ENCODE data around the gene PPIP5K1. TPM values are rescaled to one million over a fixed set of nuclear protein-coding genes. Genes with fewer than 3 reads are reported as not detected.
"Not testable (repeated sequence)": the region's sequence is repeated elsewhere in the genome, so short reads cannot be mapped to it uniquely, and the experiment has no call there.

The PPIP5K1 gene
- 10 to 100 TPM; 27.8 to 51.3 TPM for total RNA-seq

GRCh38 chr15:43589778-43590466 is at the start of gene PPIP5K1:
Gene PPIP5K1 (minus strand): TSS chr15:43590208. CDS start chr15:43584504, 5,704 bp downstream.
- not testable (repeated sequence) for H3K27ac Mint-ChIP-seq; DNase-seq (ENCODE audit: low spot score in 2 of 2); H3K9me3 Mint-ChIP-seq; H3K36me3 Mint-ChIP-seq
- peak; percentile 99 to 100 for ATAC-seq

- H3K27ac Mint-ChIP-seq = peak overlapping the region in 1 of 2 donors; percentile 73
- not testable (repeated sequence) for H3K36me3 Mint-ChIP-seq; DNase-seq (ENCODE audit: low spot score in 2 of 2); H3K9me3 Mint-ChIP-seq
- peak in 1 of 2 donors; percentile 32 for ATAC-seq
Measured at GRCh38 chr15:43638464-43639204, 48.6 kb upstream of the PPIP5K1 start.

- not testable (repeated sequence) for ATAC-seq; H3K9me3 Mint-ChIP-seq; H3K36me3 Mint-ChIP-seq; H3K27ac Mint-ChIP-seq; DNase-seq (ENCODE audit: low spot score in 2 of 2)
Measured at GRCh38 chr15:43626937-43627336, 36.9 kb upstream of the PPIP5K1 start.

GRCh38 chr15:43625106-43625505 is 35.1 kb upstream of the PPIP5K1 start:
- DNase-seq (ENCODE audit: low spot score in 2 of 2) (no peak), ATAC-seq (no peak)
- Mint-ChIP-seq H3K36me3 (no peaks in the 10 kb centered on the region), H3K27ac (no peak overlapping the region), H3K9me3 (no peaks in the 10 kb centered on the region)

- H3K9me3 Mint-ChIP-seq; ATAC-seq; H3K27ac Mint-ChIP-seq; DNase-seq (ENCODE audit: low spot score in 2 of 2); H3K36me3 Mint-ChIP-seq: not testable (repeated sequence)
Measured at GRCh38 chr15:43622068-43622799, 32.2 kb upstream of the PPIP5K1 start.

- not testable (repeated sequence) for H3K27ac Mint-ChIP-seq; H3K36me3 Mint-ChIP-seq; DNase-seq (ENCODE audit: low spot score in 2 of 2)
Measured at GRCh38 chr15:43618700-43619099, 28.7 kb upstream of the PPIP5K1 start, which contains the start of gene STRC. Gene STRC (minus strand): TSS chr15:43618800. CDS start chr15:43618722, 78 bp downstream.

GRCh38 chr15:43617750-43618149 is 27.7 kb upstream of the PPIP5K1 start:
- DNase-seq (ENCODE audit: low spot score in 2 of 2); H3K27ac Mint-ChIP-seq; H3K9me3 Mint-ChIP-seq; H3K36me3 Mint-ChIP-seq; ATAC-seq: not testable (repeated sequence)

More at GRCh38 chr15:43618700-43619099, 28.7 kb upstream of the PPIP5K1 start, which contains the start of gene STRC:
- H3K9me3 Mint-ChIP-seq, ATAC-seq: not testable (repeated sequence)

GRCh38 chr15:43602233-43602632 is 12.2 kb upstream of the PPIP5K1 start:
- not testable (repeated sequence) for ATAC-seq; H3K27ac Mint-ChIP-seq; H3K9me3 Mint-ChIP-seq; H3K36me3 Mint-ChIP-seq; DNase-seq (ENCODE audit: low spot score in 2 of 2)

- not testable (repeated sequence) for H3K27ac Mint-ChIP-seq; DNase-seq (ENCODE audit: low spot score in 2 of 2); H3K36me3 Mint-ChIP-seq; H3K9me3 Mint-ChIP-seq; ATAC-seq
Measured at GRCh38 chr15:43600200-43600599, 10.2 kb upstream of the PPIP5K1 start.

GRCh38 chr15:43599131-43599530 is 9.1 kb upstream of the PPIP5K1 start:
- not testable (repeated sequence) for H3K36me3 Mint-ChIP-seq; ATAC-seq; DNase-seq (ENCODE audit: low spot score in 2 of 2); H3K27ac Mint-ChIP-seq; H3K9me3 Mint-ChIP-seq

GRCh38 chr15:43593328-43594190 is 3.6 kb upstream of the PPIP5K1 start, which contains the start of gene CKMT1B:
Gene CKMT1B (plus strand): TSS chr15:43594027. CDS start chr15:43594219, 192 bp downstream.
- ATAC-seq = peak; percentile 8 to 56
- DNase-seq (ENCODE audit: low spot score in 2 of 2); H3K36me3 Mint-ChIP-seq; H3K27ac Mint-ChIP-seq; H3K9me3 Mint-ChIP-seq: not testable (repeated sequence)

- DNase-seq (ENCODE audit: low spot score in 2 of 2); H3K36me3 Mint-ChIP-seq; H3K27ac Mint-ChIP-seq; ATAC-seq; H3K9me3 Mint-ChIP-seq: not testable (repeated sequence)
Measured at GRCh38 chr15:43592841-43593240, 2.8 kb upstream of the PPIP5K1 start.

- H3K9me3 Mint-ChIP-seq; H3K36me3 Mint-ChIP-seq; DNase-seq (ENCODE audit: low spot score in 2 of 2); H3K27ac Mint-ChIP-seq: not testable (repeated sequence)
- peak; percentile 33 to 71 for ATAC-seq
Measured at GRCh38 chr15:43574607-43575006, 15.4 kb downstream of the PPIP5K1 start.

GRCh38 chr15:43566615-43567014 is 23.4 kb downstream of the PPIP5K1 start:
- not testable (repeated sequence) for DNase-seq (ENCODE audit: low spot score in 2 of 2); ATAC-seq; H3K27ac Mint-ChIP-seq; H3K9me3 Mint-ChIP-seq; H3K36me3 Mint-ChIP-seq

GRCh38 chr15:43563793-43564192 is 26.2 kb downstream of the PPIP5K1 start:
- not testable (repeated sequence) for H3K27ac Mint-ChIP-seq; H3K36me3 Mint-ChIP-seq; H3K9me3 Mint-ChIP-seq; DNase-seq (ENCODE audit: low spot score in 2 of 2); ATAC-seq

GRCh38 chr15:43562753-43563152 is 27.3 kb downstream of the PPIP5K1 start:
- H3K27ac Mint-ChIP-seq; H3K9me3 Mint-ChIP-seq; ATAC-seq; DNase-seq (ENCODE audit: low spot score in 2 of 2); H3K36me3 Mint-ChIP-seq: not testable (repeated sequence)

All from activated naive CD4-positive, alpha-beta T cell treated with anti-CD3 and anti-CD28 coated beads, Interleukin-2, amount 50 U/mL, for 72 hours (primary cell).